ENCODE data around the gene SLAMF7.
"Not testable (repeated sequence)": the region's sequence is repeated elsewhere in the genome, so short reads cannot be mapped to it uniquely, and the experiment has no call there.

SLAMF7 gene

DNA sequence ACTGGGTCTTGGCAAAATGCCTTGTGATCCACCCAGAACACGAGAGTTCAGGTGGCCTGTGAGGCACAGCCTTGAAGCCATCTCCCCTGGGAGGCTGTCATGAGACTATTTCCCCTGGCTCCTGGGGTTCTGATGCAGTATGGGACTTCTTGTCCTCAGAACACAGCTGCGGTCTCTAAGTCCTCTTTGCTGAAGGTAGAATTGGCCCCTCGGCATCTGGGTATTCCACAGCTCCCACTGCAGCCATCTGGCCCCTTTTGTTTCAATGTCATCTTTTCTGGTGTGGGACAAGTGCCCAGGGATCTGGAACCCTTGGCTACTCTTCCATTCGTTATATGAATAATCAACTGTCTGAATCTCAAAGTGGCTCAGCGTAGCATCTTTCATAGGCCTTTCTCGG, 39.9 kb downstream of the SLAMF7 start:
- no peak for DNase-seq

DNA sequence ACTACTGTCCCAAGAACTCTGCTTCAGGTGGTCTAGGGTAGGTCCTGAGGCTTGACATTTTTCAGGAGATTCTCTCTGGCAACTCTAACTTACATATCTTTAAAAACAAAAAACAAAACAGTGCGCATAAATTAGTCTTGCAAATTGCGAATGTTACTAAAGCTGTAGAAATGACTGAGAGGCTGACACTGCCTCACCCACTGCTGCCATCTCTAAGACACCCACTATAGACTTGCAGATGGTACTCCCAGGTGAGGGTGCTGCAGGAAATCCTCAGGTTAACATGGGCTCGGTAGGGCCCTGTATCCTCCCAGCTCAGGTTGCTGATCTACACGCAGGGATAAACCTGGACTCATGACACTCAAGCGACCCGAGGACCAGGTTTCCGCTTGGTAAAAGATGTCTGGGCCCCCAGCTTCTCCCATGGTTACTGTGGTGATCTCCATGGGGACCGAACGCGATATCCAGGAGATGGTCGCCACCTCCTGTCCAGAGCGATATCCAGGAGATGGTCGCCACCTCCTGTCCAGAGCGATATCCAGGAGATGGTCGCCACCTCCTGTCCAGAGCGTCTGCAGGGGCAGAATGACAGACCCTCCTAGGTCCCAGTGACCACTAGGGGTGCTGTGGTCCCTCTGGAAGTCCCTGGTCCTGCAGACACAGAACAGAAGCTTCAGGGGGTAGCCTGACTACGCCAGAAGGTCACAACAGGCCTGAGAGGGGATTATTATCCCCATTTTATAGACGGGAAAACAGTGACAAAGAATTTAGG, 40.8 kb downstream of the SLAMF7 start:
- DNase-seq = no peak

DNA sequence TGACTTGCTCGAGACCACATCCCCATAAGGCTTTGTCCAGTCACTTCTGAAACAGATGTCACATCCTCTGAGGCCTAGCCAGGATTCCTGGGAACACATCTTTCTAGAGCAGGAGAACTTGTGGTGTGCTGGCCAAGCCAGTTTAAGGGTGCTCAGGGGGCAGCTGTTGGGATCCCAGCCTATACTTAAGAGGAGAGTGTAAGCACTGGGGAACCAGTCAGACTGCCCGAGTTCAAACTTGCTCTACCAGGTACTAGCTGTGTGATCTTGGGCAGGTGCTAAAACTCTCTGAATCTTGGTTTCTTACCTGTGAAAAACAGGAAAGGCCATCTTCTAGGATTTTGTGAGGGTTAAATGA, 41.3 kb downstream of the SLAMF7 start:
- no peak for DNase-seq

DNA sequence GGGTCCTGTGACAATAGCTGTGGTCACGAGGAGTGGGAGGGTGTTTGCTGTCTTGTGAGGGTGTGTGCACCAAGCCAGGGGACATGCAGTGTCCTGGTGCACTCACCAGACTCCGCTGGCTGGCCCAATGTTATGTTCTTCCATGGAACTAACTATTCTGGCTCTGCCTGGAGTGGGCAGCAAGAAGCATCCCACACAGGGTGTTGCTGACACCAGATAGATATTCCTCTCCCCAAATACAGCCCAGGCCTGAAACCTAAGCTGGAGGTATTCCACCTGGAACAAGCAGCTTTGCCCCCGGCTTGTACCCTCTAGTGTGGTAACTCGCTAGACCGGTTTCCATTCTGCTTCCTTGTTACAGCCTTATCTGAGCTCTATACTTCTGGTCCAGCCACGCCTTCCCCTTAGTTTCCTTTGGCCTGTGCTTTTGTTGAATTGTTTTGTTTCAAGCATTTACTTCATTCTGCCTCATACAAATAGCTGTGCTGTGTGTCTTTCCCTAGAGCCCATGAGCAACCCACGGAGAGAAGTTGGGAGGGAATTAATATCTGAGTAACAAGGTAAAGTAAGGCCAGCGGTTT, 42.2 kb downstream of the SLAMF7 start:
- no peak for DNase-seq

DNA sequence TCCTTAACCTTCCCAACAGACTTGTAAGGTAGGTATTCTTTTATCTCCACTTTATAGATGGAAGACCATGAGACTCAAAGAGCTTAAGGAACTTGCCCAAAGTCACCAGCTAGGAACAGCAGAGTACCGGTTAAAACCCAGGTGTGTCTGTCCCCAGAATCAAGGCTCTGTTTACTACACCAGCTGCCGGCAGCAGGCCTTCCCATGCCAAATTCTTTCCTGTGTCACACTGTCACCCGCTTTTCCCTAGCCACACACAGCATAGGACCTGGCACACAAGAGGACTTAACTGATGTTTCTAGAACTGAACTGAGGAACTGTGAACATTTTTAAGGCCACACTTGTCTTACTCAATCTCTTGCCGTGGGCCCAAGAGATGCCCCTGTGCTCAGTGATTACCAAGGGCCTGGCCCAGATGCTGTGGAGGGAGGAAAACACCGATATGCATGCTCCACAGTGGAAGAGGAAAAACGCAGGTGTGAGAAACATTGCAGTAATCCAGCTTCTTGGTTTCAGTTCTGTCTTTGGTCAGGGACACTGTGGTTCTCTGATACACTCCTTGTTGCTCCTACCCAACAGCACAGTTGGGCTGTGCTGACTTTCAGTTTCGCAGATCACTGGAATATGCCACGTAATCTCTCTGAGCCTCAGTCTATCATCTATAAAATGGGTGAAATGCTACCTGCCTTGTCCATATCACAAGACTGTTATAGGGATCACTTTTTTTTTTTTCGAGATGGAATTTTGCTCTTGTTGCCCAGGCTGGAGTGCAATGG, 43.1 kb downstream of the SLAMF7 start:
- DNase-seq = no peak

DNA sequence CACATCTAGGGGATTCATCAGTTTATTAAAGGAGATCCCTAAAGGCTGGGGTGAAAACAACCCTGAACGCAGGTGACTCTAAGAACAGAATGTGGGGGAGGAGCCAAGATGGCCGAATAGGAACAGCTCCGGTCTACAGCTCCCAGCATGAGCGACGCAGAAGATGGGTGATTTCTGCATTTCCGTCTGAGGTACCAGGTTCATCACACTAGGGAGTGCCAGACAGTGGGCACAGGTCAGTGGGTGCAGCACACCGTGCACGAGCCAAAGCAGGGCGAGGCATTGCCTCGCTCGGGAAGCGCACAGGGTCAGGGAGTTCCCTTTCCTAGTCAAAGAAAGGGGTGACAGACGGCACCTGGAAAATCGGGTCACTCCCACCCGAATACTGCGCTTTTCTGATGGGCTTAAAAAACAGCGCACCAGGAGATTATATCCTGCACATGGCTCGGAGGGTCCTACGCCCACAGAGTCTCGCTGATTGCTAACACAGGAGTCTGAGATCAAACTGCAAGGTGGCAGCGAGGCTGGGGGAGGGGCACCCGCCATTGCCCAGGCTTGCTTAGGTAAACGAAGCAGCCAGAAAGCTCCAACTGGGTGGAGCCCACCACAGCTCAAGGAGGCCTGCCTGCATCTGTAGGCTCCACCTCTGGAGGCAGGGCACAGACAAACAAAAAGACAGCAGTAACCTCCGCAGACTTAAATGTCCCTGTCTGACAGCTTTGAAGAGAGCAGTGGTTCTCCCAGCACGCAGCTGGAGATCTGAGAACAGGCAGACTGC, 44.1 kb downstream of the SLAMF7 start:
- not testable (repeated sequence) for DNase-seq

DNA sequence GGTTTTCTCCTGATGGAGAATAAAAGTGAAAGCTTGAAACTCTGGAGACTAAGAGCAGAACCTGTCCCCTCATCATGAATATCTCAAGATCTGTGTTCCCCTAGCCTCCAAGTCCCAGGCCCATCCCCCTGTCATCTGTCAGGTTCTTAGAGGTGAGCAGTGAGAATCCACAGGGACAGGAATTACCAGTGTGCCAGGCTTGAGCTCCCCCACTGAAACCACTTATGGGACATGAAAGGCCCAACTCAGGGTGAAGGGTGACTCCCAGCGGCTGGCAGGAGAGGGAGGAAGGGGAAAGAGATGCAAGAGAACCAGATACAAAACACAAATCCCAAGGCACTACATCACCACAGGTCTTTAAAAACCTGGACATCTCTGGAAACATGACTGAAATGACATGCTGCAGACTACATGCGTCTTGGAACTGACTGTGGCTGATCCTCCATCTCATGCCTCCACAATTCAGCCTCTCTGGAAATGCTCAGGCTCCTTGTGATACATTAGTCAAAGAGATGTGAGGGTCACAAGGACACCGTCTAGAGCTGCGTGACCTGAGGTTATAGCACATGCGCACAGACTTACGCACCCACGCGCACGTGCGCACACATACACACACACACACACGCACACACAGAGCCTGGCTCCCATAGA, 50.1 kb downstream of the SLAMF7 start:
- DNase-seq = no peak

DNA sequence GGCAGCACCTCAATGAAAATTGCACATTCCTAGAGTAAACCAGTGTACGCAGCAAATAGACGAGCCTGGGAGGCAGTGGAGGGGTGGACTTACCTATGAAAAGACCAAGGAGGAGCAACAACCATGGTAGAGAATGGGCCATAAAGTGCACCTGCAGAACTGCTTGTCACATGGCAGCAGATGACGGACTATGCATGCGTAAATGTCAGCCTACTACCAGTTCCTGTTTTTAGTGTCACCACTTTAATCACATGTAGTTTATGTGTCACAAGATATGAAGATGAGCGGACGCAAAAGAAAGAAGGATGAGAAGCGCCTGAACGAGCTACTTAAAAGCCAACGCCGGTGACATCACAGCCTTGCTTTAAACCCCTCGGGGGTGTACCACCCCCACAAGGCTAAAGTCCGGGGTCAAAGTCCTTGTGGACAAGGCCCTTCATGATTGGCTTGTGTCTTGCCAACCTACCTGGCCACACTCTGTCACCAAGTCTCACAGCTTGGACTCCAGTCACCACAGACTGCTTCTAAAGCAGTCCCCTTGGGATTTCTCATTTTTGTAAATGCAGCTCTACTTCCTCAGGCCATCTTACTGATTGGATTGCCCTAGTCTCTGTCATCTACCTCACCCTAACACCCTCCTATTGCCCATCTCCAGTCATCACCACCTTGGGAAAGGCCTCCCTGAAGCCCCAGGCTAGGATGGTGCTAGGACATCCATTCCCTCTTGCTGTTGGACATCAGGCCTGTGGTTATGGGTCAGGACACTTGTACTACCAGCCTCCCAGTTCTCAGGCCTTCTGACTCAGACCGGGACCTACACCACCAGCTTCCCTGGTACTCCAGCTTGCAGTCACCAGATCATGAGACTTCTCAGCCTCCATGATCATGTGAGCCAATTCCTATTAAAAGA, 50.9 kb downstream of the SLAMF7 start:
- no peak for DNase-seq

DNA sequence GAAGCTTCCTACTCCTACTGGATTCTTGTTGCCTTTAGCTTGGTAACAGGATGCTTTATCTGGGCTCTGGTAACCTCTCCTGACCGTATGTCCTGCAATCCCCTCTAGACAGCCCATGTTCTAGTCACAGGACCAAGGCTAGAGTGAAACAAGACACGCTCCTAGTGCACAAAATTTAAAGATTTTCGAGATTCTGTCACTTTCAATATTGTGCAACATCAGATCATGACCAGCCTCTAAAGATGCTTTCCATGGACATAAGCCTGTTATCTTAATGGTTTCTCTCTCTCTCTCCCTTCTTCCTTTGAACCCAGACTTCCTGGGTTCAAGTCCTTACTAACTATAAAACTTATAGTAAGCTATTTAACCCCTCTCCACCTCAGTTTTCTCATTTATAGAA, 55.3 kb downstream of the SLAMF7 start:
- no peak for DNase-seq

DNA sequence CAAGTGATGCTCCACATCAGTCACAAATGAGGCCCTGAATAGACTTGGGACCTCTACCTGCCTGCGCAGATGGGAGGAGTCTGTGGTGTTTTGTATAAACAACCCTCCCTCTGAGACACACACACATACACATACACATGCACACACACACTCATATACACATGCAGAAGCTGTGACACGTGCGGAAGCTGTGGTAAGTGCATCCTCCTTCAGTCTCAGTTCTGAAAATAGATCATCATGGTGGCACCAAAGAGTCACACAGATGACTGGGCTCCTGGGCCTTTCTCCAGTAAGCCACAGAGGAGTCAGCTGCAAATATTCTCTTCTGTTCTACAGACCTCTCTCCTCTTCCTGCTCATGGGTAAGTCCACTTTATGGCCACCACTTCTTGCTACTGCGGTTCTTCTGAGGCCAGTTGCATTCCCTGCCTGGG, 56.9 kb downstream of the SLAMF7 start, which contains the start of gene LY9:
LY9 (plus strand) TSS at position 224 of the 433 bp plus-strand sequence; CDS start at position 238, 14 bp downstream.
- DNase-seq = no peak

DNA sequence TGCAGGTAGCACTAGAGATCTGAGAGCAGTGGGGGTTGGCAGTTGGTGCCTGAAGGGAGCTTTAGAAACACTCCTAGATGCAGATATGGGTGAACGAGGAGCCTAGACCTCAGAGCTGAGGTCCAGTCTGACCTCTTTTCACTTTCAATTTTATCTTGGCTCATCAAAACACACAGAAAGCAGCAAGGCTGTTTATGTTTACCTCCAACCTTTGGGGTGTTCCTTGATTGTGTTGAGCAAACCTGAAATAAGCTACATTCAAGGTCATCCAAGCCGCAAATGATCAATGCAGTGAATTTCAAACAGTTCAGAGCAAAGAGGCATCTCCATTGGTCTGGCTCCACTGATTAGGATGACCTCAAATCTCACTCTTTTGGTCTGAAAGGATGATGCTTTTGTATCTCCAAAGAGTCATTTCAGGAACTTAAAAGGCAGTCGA, 58.2 kb downstream of the SLAMF7 start:
- no peak for DNase-seq

DNA sequence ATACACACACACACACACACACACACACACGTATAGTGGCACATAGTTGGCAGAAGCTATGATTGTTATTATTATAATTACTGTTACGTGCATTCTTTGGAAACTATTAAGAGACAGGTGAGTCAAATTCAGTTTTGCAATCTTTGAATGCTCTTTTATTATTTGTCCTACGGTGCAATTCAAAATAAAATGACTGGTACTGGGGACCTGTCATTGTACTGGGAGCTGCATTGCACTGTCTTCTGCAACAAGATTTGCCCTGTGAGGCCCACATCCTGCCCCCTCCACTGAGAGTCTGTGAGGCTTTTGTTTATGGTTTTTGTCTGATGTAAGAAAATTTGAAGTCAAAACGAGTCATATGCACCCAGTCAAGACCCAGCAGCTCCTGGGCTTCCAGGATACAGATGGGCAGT, 58.8 kb downstream of the SLAMF7 start:
- DNase-seq = no peak

DNA sequence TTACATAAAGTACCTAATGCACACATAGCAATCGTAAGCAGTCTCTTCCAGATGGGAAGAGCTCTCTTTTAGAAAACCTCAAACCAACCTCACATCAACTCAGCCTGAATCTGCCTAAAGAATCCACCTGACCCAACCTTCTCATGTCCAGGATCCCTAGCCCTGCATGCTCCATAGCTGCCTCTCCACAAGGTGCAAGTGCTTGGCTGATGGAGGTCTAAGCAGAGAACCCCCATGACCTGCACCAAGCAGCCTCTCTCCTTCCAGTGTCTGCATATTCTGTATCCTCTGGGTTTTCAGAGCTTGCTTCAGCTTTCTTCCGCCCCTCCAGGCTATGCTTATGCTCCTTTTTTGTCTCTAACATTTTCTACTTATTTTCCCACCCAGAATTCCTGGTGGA, 59.4 kb downstream of the SLAMF7 start:
- DNase-seq = no peak

DNA sequence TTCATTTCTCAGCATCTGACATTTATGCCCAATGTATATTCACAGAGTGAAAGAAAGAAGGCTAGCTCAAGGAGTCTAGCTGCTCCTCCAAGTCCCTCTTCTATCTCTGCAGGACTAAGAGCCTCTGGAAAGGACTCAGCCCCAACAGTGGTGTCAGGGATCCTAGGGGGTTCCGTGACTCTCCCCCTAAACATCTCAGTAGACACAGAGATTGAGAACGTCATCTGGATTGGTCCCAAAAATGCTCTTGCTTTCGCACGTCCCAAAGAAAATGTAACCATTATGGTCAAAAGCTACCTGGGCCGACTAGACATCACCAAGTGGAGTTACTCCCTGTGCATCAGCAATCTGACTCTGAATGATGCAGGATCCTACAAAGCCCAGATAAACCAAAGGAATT, 60.6 kb downstream of the SLAMF7 start:
- no peak for DNase-seq

DNA sequence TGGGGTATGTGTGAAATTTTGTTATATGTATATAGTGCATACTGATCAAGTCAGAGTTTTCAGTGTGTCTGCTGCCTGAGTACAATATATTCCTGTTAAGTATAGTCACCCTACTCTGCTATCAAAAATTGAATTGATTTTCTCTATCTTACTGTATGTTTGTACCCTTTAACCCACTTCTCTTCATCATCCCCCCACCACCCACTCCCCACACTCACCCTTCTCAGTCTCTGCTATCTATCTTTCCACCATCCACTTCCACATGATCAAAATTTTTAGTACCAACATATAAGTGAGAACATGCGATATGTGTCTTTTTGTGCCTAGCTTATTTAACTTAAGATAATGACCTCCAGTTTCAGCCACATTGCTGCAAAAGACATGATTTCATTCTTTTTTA, 61.1 kb downstream of the SLAMF7 start:
- no peak for DNase-seq

DNA sequence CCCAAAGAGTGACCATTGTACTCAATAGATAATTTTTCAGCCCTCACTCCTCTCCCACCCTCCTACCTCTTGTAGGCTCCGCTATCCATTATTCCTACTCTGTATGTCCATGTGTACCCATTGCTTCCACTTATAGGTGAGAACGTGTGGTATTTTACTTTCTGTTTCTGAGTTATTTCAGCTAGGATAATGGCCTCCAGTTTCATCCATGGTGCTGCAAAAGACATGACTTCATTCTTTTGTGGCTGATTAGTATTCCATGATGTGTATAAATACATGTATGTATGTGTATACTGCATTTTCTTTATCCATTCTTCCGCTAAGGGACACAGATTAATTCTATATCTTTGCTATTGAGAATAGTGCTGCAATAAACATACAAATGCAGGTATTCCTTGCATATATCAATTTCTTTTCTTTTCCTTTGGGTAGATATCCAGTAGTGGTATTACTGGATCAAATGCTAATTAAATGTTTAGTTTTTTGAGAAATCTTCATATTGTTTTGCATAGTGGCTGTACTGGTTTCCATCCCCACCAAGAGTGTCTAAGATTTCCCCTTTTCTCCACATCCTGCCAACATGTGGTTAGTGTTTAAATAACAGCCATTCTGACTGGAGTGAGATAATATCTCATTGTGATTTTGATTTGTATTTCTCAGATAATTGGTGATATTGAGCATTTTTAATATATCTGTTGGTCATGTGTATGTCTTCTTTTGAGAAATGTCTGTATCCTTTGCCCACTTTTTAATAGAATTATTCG, 61.8 kb downstream of the SLAMF7 start:
- no peak for DNase-seq

DNA sequence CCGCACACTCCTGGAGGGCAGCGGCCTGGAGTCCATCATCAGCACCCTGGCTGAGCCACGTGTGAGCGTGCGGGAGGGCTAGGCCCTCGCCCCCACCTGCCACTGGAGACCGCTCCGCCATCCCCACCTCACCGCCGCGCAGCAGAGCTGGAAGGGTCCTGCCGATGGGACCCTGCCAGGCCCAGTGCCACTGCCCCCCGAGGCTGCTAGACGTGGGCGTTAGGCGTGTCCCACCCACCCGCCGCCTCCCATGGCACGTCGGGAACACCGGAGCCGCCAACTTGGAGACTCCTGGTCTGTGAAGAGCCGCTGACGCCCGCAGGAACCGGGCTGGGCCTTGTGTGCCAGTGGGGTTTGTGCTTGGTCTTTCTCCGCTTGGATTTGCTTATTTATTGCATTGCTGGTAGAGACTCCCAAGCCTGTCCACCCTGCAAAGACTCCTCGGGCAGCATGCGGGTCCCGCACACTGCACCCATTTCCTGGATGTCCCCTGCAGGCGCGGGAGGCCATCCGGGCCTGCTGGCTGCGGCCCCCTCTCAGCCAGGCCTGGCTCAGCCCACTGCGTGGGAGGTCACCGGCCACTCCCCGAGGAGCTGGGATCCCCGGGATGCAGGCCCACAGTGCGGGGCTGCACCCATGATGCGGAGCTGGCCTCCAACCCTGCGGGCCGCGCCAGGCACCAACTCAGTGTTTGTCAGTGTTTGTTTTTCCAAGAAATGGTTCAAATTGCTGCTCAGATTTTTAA, 63.0 kb downstream of the SLAMF7 start:
- DNase-seq = no peak
